Sigmoid colon (tissue), 7 donors: ENCODE measurements around the gene USP50. TPM values are rescaled to one million over a fixed set of nuclear protein-coding genes. Genes with fewer than 3 reads are reported as not detected.

ENCODE experiments used
- DNase-seq: peaks from one replicate; pipeline ENCODE4 v3.0.0-alpha.2; 2019
- H3K27ac ChIP-seq, 4 donors: fragments of 200-600 bp; sonication (generic); one replicate each; pipeline ENCODE4 v1.5.1; 2016 to 2019; ENCODE audit warnings: mild to moderate bottlenecking in 1 of 4
- H3K27me3 ChIP-seq, 3 donors: fragments of 200-600 bp; sonication (generic); one replicate each; pipeline ENCODE4 v1.5.1; 2019; ENCODE audit warnings: mild to moderate bottlenecking in 1 of 3
- H3K36me3 ChIP-seq, 4 donors: fragments of 200-600 bp; sonication (generic); one replicate each; pipeline ENCODE4 v1.5.1; 2016 to 2019
- H3K4me1 ChIP-seq, 4 donors: fragments of 200-600 bp; sonication (generic); one replicate each; pipeline ENCODE4 v1.5.1; 2017 to 2019
- H3K4me3 ChIP-seq, 4 donors: fragments of 200-600 bp; sonication (generic); one replicate each; pipeline ENCODE4 v1.5.1; 2017 to 2019; ENCODE audit warnings: mild to moderate bottlenecking in 2 of 4, moderate library complexity in 1 of 4
- H3K9me3 ChIP-seq, 4 donors: fragments of 200-600 bp in 3 of 4; sonication (generic) in 3 of 4; one replicate each; pipeline versions ENCODE4 v1.5.1 to v1.6.1; 2013 to 2019
- EP300 ChIP-seq, 4 donors: sonication (generic); formaldehyde crosslinking; IDR thresholded peaks; one replicate each; pipeline ENCODE4 v1.6.1; 2017; ENCODE audit warnings: antibody characterized with exemption in 4 of 4
- POLR2A ChIP-seq, 2 donors: fragments of 450-650 bp; IDR thresholded peaks; one replicate each; pipeline ENCODE4 v1.6.1; 2016; ENCODE audit warnings: antibody characterized with exemption in 2 of 2, mild to moderate bottlenecking in 2 of 2, moderate library complexity in 2 of 2
- POLR2AphosphoS5 ChIP-seq, 4 donors: sonication (generic); formaldehyde crosslinking; IDR thresholded peaks; one replicate each; pipeline ENCODE4 v1.6.1; 2017; ENCODE audit warnings: antibody characterized with exemption in 4 of 4
- WGBS, 2 donors: extraction: QIAGEN DNeasy Blood & Tissue Kit; methylation state at CpG; one replicate each; pipeline ENCODE4 v1.1.7; 2013; 5-methylcytosine and 5-hydroxymethylcytosine counted together
- intact Hi-C: fragments of 100-400 bp; cut with DNase I; formaldehyde crosslinking; loops from one replicate; pipeline ENCODE4 v1.15.1; 2023
- polyA plus RNA-seq, 3 donors: library from polyadenylated mRNA; stranded (reverse); fragments of 200-250 nt; gene quantifications; one replicate each; pipeline ENCODE4 v1.2.3, GENCODE V29; 2013
- total RNA-seq, 4 donors: library from RNA; depleted of rRNA; stranded (reverse); fragments of >200 nt; gene quantifications; one replicate each; pipeline ENCODE4 v1.1.0, GENCODE V29; 2016
- TF ChIP-seq, protein P1 (sequence below), 4 experiments: fragments of 450-650 bp in 3 of 4; fragments of 200-600 bp in 1 of 4; IDR thresholded peaks; one replicate each; pipeline ENCODE4 v1.5.1; 2016 to 2019; ENCODE audit warnings: antibody characterized with exemption in 4 of 4, mild to moderate bottlenecking in 3 of 4, moderate library complexity in 2 of 4
- donor health status: healthy with polysubstance abuse.
- donor health status: Bipolar disorder and iron deficiency.
- donor health status: healthy.

Gene USP50
- total and polyA plus RNA-seq, 7 donors, result not detected

DNA sequence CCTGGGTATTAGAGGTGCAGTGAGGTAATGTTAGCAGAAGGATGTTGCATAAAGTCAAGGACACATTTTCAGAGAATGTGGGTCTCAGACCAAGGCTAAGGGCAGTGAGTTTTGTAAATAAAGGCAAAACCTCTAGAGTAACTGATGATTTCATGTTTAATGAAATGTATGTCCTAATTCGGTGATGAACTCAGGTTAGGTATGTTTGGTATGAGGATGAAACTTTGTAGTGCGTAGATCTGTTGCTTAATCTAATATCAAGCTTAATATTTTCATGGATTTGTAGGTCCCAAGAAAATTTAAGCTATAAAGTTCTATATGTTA, 3.6 kb downstream of the USP50 start:
- Histone ChIP-seq H3K27me3 (no peaks in the 10 kb centered on the region), H3K36me3 (no peaks in the 10 kb centered on the region), H3K4me3 (no peak overlapping the region), H3K27ac (no peak overlapping the region), H3K9me3 (no peaks in the 10 kb centered on the region), H3K4me1 (no peaks in the 10 kb centered on the region)
- intact Hi-C loops, result no loop called here
- DNase-seq, result no peak
- 89 to 92% methylated on average over 2 of the region's 2 CpGs for WGBS, 2 donors
- TF ChIP-seq POLR2AphosphoS5 (IDR thresholded peaks at IDR 0.05) (no peak), EP300 (IDR thresholded peaks at IDR 0.05) (no peak)

DNA sequence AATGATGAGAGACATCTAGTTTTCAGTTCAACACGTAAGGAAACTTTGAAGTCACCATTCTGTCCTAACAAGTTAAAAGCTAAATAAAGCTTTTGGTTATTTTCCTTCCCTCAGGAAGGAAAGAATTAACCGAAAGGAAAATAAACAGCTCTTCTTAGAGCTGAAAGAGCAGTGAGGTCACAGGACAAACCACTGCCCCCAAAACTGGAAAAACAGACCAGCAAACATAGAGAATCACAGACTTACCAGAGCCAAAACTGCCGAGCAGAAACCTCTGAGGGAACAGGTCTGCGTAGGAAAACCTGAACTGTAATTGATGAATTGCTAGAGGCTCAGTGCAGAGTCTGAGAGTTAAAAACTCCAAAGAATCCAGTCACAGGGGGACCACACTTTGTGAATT, 14.7 kb downstream of the USP50 start:
- no peak for TF ChIP-seq POLR2AphosphoS5 (IDR thresholded peaks at IDR 0.05)
- no peak for TF ChIP-seq POLR2A (IDR thresholded peaks at IDR 0.05)
- TF ChIP-seq, protein P1, sequence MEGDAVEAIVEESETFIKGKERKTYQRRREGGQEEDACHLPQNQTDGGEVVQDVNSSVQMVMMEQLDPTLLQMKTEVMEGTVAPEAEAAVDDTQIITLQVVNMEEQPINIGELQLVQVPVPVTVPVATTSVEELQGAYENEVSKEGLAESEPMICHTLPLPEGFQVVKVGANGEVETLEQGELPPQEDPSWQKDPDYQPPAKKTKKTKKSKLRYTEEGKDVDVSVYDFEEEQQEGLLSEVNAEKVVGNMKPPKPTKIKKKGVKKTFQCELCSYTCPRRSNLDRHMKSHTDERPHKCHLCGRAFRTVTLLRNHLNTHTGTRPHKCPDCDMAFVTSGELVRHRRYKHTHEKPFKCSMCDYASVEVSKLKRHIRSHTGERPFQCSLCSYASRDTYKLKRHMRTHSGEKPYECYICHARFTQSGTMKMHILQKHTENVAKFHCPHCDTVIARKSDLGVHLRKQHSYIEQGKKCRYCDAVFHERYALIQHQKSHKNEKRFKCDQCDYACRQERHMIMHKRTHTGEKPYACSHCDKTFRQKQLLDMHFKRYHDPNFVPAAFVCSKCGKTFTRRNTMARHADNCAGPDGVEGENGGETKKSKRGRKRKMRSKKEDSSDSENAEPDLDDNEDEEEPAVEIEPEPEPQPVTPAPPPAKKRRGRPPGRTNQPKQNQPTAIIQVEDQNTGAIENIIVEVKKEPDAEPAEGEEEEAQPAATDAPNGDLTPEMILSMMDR (IDR thresholded peaks at IDR 0.05), result no peak
- no peak for TF ChIP-seq EP300 (IDR thresholded peaks at IDR 0.05)
- no peak for DNase-seq
- H3K9me3 ChIP-seq, result peaks cover 0 to 3% (median 0%) of the 10 kb centered on the region in 4 donors
- 77 to 85% methylated on average over 4 of the region's 4 CpGs for WGBS, 2 donors
- H3K4me1 ChIP-seq, result no peaks in the 10 kb centered on the region
- intact Hi-C loops, result no loop called here
- no peaks in the 10 kb centered on the region for H3K27me3 ChIP-seq
- H3K36me3 ChIP-seq, result no peaks in the 10 kb centered on the region
- H3K27ac ChIP-seq, result no peak overlapping the region
- no peak overlapping the region for H3K4me3 ChIP-seq

DNA sequence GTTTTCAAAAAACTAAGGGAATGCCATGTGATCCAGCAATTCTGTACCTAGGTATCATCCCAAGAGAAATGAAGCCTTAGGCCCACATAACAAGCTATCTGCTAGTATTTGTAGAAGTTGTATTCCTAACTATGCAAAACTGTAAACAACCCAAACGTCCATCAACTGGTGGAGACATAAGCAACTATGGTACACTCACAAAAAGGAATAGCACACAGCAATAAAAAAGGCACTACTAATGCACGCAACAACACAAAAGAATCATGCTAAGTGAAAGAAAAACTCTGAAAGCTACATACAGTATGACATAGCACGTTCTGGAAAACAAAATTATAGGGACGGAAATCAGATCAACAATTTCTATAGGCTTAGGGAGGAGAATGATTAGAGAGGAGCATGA, 15.3 kb downstream of the USP50 start:
- intact Hi-C loops, result no loop called here
- Histone ChIP-seq H3K4me3 (no peak overlapping the region), H3K36me3 (no peaks in the 10 kb centered on the region), H3K9me3 (peaks cover 0 to 3% (median 0%) of the 10 kb centered on the region in 4 donors), H3K27ac (no peak overlapping the region), H3K4me1 (no peaks in the 10 kb centered on the region), H3K27me3 (no peaks in the 10 kb centered on the region)
- TF ChIP-seq EP300 (IDR thresholded peaks at IDR 0.05) (no peak), POLR2A (IDR thresholded peaks at IDR 0.05) (no peak), POLR2AphosphoS5 (IDR thresholded peaks at IDR 0.05) (no peak)
- TF ChIP-seq, protein P1 (IDR thresholded peaks at IDR 0.05), result no peak
- 89 to 92% methylated on average over 4 of the region's 4 CpGs for WGBS, 2 donors
- DNase-seq, result no peak

DNA sequence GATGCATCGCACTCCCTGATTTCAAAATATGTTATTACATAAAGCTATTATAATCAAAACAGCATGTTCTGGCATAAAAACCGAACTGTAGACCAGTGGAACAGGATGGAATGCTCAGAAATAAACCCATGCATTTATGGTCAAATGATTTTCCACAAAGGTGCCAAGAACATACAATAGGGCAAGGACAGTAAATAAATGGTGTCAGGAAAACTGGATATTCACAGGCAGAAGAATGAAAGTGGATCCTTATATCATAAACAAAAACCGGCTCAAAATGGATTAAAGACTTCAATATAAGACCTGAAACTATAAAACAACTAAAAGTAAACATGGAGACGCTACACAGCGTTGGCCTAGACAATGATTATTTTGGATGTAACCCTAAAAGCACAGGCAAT, 22.6 kb downstream of the USP50 start:
- H3K27ac ChIP-seq, result no peak overlapping the region
- no peaks in the 10 kb centered on the region for H3K36me3 ChIP-seq
- peaks cover 0 to 6% (median 1%) of the 10 kb centered on the region in 4 donors for H3K4me1 ChIP-seq
- 27 to 61% methylated on average over 5 of the region's 5 CpGs for WGBS, 2 donors
- H3K27me3 ChIP-seq, result no peaks in the 10 kb centered on the region
- TF ChIP-seq, protein P1 (IDR thresholded peaks at IDR 0.05), result no peak
- no peak for TF ChIP-seq POLR2A (IDR thresholded peaks at IDR 0.05)
- TF ChIP-seq POLR2AphosphoS5 (IDR thresholded peaks at IDR 0.05), result no peak
- TF ChIP-seq EP300 (IDR thresholded peaks at IDR 0.05), result no peak
- H3K4me3 ChIP-seq, result no peak overlapping the region
- H3K9me3 ChIP-seq, result no peaks in the 10 kb centered on the region
- intact Hi-C loops, result no loop called here
- no peak for DNase-seq

DNA sequence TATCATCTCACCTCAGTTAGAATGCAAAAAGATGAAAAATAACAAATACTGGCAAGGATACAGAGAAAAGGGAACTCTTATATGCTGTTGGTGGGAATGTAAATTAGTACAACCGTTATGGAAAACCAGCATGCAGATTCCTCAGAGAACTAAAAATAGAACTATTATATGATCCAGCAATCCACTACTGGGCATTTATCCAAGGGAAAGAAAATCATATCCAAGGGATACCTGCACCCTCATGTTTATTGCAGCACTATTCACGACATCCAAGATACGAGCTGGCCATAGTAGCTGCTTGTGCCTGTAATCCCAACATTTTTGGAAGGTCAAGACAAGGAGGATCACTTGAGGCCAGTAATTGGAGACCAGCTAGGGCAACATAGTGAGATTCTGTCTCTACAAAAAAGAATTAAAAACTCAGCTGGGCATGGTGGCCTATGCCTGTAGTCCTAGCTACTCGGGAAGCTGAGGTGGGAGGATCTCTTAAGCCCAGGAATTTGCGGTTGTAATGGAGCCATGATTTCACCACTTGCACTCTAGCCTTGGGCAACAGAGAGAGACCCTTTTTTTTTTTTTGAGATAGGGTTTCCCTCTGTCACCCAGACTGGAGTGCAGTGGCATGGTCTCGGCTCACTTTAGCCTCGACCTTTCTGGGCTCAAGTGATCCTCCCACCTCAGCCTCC, 26.6 kb downstream of the USP50 start:
- no peak overlapping the region for H3K4me3 ChIP-seq
- no peaks in the 10 kb centered on the region for H3K27me3 ChIP-seq
- DNase-seq, result no peak
- H3K36me3 ChIP-seq, result no peaks in the 10 kb centered on the region
- H3K9me3 ChIP-seq, result no peaks in the 10 kb centered on the region
- 48 to 75% methylated on average over 7 of the region's 7 CpGs for WGBS, 2 donors
- TF ChIP-seq EP300 (IDR thresholded peaks at IDR 0.05) (no peak), POLR2A (IDR thresholded peaks at IDR 0.05) (no peak), POLR2AphosphoS5 (IDR thresholded peaks at IDR 0.05) (no peak)
- TF ChIP-seq, protein P1 (IDR thresholded peaks at IDR 0.05), result no peak
- intact Hi-C loops, result no loop called here
- peaks cover 0 to 6% (median 1%) of the 10 kb centered on the region in 4 donors for H3K4me1 ChIP-seq
- H3K27ac ChIP-seq, result no peak overlapping the region
